SK-N-SH (cell line): ENCODE data around the gene GAB1. TPM values are rescaled to one million over a fixed set of nuclear protein-coding genes. Genes with fewer than 3 reads are reported as not detected.

Source experiments
- CTCF ChIA-PET: fragments of 300-600, 350-600 bp; formaldehyde crosslinking; extraction: SDS; loops from one replicate; lab custom pipeline; 2021; lab: Yijun Ruan, JAX
- POLR2A ChIA-PET: fragments of 350-600 bp; sonication (Branson Sonifier 250); formaldehyde crosslinking; extraction: SDS; loops from one replicate; lab custom pipeline; 2020; ENCODE audit warnings: antibody characterized with exemption, inconsistent platforms; lab: Yijun Ruan, JAX
- DNase-seq: peaks from one replicate; pipeline ENCODE4 v3.0.0; 2012
- H2AFZ ChIP-seq: fragments of 200-600 bp; sonication (generic); 2 replicates; pipeline ENCODE4 v1.8.1; 2016; ENCODE audit warnings: antibody characterized with exemption, mild to moderate bottlenecking, low read depth
- H3F3A ChIP-seq: fragments of 200-600 bp; sonication (generic); replicated peaks from 2 replicates; pipeline ENCODE3; 2016; ENCODE audit warnings: antibody characterized with exemption, mild to moderate bottlenecking; ENCODE audit not compliant: insufficient read depth
- H3K27ac ChIP-seq, 2 experiments: fragments of 200-500 bp in 1 of 2; fragments of 200-600 bp in 1 of 2; sonication (Bioruptor generic) in 1 of 2; sonication (generic), shearing (Covaris generic) in 1 of 2; 2 replicates each; pipeline versions ENCODE4 v1.5.1 to v1.6.1; 2014 to 2016; ENCODE audit warnings: low read depth in 2 of 2, inconsistent platforms in 1 of 2, low read length in 1 of 2, mild to moderate bottlenecking in 1 of 2, mixed read lengths in 1 of 2
- H3K27me3 ChIP-seq: fragments of 200-600 bp; sonication (generic), shearing (Covaris generic); 2 replicates; pipeline ENCODE4 v1.6.1; 2016; ENCODE audit warnings: mixed run types; ENCODE audit not compliant: insufficient read depth
- H3K36me3 ChIP-seq, 2 experiments: fragments of 200-500 bp in 1 of 2; fragments of 200-600 bp in 1 of 2; sonication (Bioruptor generic) in 1 of 2; sonication (generic) in 1 of 2; replicated peaks in 1 of 2; 2 replicates each; pipeline versions ENCODE3 to v1.5.1; 2014 to 2016; ENCODE audit warnings: low read length in 1 of 2, mild to moderate bottlenecking in 1 of 2; ENCODE audit not compliant: insufficient read depth in 2 of 2, control insufficient read depth in 1 of 2
- H3K4me1 ChIP-seq, 2 experiments: fragments of 200-500 bp in 1 of 2; fragments of 200-600 bp in 1 of 2; sonication (Bioruptor generic) in 1 of 2; sonication (generic), shearing (Covaris generic) in 1 of 2; 2 replicates each; pipeline versions ENCODE4 v1.5.1 to v1.6.1; 2014 to 2016; ENCODE audit warnings: low read depth in 1 of 2, low read length in 1 of 2, mixed run types in 1 of 2; ENCODE audit not compliant: insufficient read depth in 2 of 2, control insufficient read depth in 1 of 2
- H3K4me2 ChIP-seq: fragments of 200-600 bp; sonication (generic), shearing (Covaris generic); 2 replicates; pipeline ENCODE4 v1.6.1; 2017; ENCODE audit warnings: mixed run types
- H3K4me3 ChIP-seq, 2 experiments: fragments of 200-500 bp in 1 of 2; fragments of 200-600 bp in 1 of 2; sonication (Bioruptor generic) in 1 of 2; sonication (generic), shearing (Covaris generic) in 1 of 2; 2 replicates each; pipeline versions ENCODE4 v1.5.1 to v1.8.1; 2014 to 2016; ENCODE audit warnings: low read depth in 2 of 2, inconsistent platforms in 1 of 2, low read length in 1 of 2, mild to moderate bottlenecking in 1 of 2, mixed read lengths in 1 of 2, moderate library complexity in 1 of 2
- H3K79me2 ChIP-seq: fragments of 200-600 bp; sonication (generic); 2 replicates; pipeline ENCODE4 v1.8.1; 2017; ENCODE audit warnings: mild to moderate bottlenecking; ENCODE audit not compliant: insufficient read depth
- H3K9ac ChIP-seq: fragments of 200-600 bp; sonication (generic); 2 replicates; pipeline ENCODE4 v1.6.1; 2017; ENCODE audit warnings: mixed run types
- H3K9me2 ChIP-seq: fragments of 200-600 bp; sonication (generic); 2 replicates; pipeline ENCODE4 v1.6.1; 2017; ENCODE audit warnings: mixed run types
- H3K9me3 ChIP-seq: fragments of 200-600 bp; sonication (generic); 2 replicates; pipeline ENCODE4 v1.6.1; 2017; ENCODE audit warnings: mixed run types, mild to moderate bottlenecking, moderate library complexity
- H4K20me1 ChIP-seq: fragments of 200-600 bp; sonication (generic); 2 replicates; pipeline ENCODE4 v1.6.1; 2017; ENCODE audit warnings: mild to moderate bottlenecking, mixed run types; ENCODE audit not compliant: insufficient read depth
- ELF1 ChIP-seq: IDR thresholded peaks from 2 replicates; pipeline ENCODE4 v1.4.0; 2012
- FOXJ3 ChIP-seq: sonication (generic); formaldehyde crosslinking; IDR thresholded peaks from 2 replicates; pipeline ENCODE4 v1.5.1; 2020; ENCODE audit warnings: mild to moderate bottlenecking, missing genetic modification reagents
- JUND ChIP-seq: IDR thresholded peaks from 2 replicates; pipeline ENCODE4 v1.4.0; 2012
- MEF2A ChIP-seq: IDR thresholded peaks from 2 replicates; pipeline ENCODE4 v1.4.0; 2012; ENCODE audit warnings: low read depth, borderline replicate concordance
- POLR2AphosphoS5 ChIP-seq: IDR thresholded peaks from 2 replicates; pipeline ENCODE4 v1.6.1; 2012; ENCODE audit warnings: low read depth, low read length
- RAD21 ChIP-seq: IDR thresholded peaks from 2 replicates; pipeline ENCODE4 v1.6.1; 2012; ENCODE audit warnings: mild to moderate bottlenecking, low read length
- RCOR1 ChIP-seq: fragments of 150-350 bp; IDR thresholded peaks from 2 replicates; pipeline ENCODE4 v1.6.1; 2017; ENCODE audit warnings: antibody characterized with exemption, low read length
- RFX5 ChIP-seq: IDR thresholded peaks from 2 replicates; pipeline ENCODE4 v1.6.1; 2012; ENCODE audit warnings: mild to moderate bottlenecking, improper control_type of control experiment, low read length
- RXRA ChIP-seq: IDR thresholded peaks from 2 replicates; pipeline ENCODE4 v1.4.0; 2012; ENCODE audit warnings: low read depth, mild to moderate bottlenecking, borderline replicate concordance
- SIN3A ChIP-seq: IDR thresholded peaks from 2 replicates; pipeline ENCODE4 v1.6.1; 2012; ENCODE audit warnings: low read depth, mild to moderate bottlenecking, low read length, moderate library complexity, borderline replicate concordance
- TAF1 ChIP-seq: IDR thresholded peaks from 2 replicates; pipeline ENCODE4 v1.6.1; 2012; ENCODE audit warnings: low read depth, mild to moderate bottlenecking, low read length, moderate library complexity, borderline replicate concordance
- TCF12 ChIP-seq: IDR thresholded peaks from 2 replicates; pipeline ENCODE4 v1.4.0; 2012
- TEAD4 ChIP-seq: IDR thresholded peaks from 2 replicates; pipeline ENCODE4 v1.4.0; 2012; ENCODE audit warnings: mild to moderate bottlenecking, borderline replicate concordance; ENCODE audit not compliant: insufficient read depth
- WGBS: methylation state at CpG from one replicate; pipeline ENCODE4 v1.1.6; 2017; ENCODE audit warnings: low lambda C conversion rate; 5-methylcytosine and 5-hydroxymethylcytosine counted together
- polyA plus RNA-seq, 3 experiments: library from polyadenylated mRNA; depleted of rRNA; stranded (reverse); fragments of >200 nt; gene quantifications; 2 replicates each; pipeline ENCODE4 v1.2.3, GENCODE V29; 2012
- TF ChIP-seq, protein P1 (sequence below): IDR thresholded peaks from 2 replicates; pipeline ENCODE4 v1.4.0; 2012; ENCODE audit warnings: low read depth
- TF ChIP-seq, protein P2 (sequence below): fragments of 200-600 bp; sonication (generic); IDR thresholded peaks from 2 replicates; pipeline ENCODE4 v1.6.1; 2017; ENCODE audit warnings: antibody characterized with exemption, mild to moderate bottlenecking, moderate library complexity
- TF ChIP-seq, protein P3 (sequence below): IDR thresholded peaks from 2 replicates; pipeline ENCODE4 v1.4.0; 2012; ENCODE audit warnings: low read depth, borderline replicate concordance

Gene GAB1
- polyA plus RNA-seq, 1 of the 3 experiments (the other 2 are of a cell fraction): 3.7 TPM

DNA sequence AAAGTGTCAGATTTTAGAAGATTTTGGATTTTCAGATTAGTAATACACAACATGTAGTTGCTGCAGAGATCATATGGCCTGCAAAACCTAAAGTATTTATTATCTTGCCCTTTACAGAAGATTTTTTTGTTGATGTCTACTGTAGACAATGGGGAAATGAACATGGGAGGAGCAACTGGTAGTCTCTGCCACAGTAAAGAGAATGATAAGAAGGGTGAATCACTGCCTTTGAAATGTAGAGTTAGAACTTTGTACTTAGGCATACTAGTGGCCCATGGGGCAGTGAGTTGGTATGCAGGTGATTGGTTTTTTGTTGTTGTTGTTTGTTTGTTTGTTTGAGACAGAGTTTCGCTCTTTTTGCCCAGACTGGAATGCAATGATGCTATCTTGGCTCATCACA, 50.1 kb downstream of the GAB1 start:
- ChIA-PET POLR2A (no interaction called here), CTCF (no interaction called here)
- H2AFZ ChIP-seq: no peak overlapping the region
- no peak for DNase-seq
- H3K36me3 ChIP-seq: no peaks in the 10 kb centered on the region
- H3K4me2 ChIP-seq: no peak overlapping the region
- H3K9ac ChIP-seq: no peak overlapping the region
- H3K27ac ChIP-seq: no peak overlapping the region
- H3K9me3 ChIP-seq: no peaks in the 10 kb centered on the region
- no peaks in the 10 kb centered on the region for H4K20me1 ChIP-seq
- no peak overlapping the region for H3K4me3 ChIP-seq
- H3K79me2 ChIP-seq: peaks cover 57% of the 10 kb centered on the region
- WGBS: 100% methylated on average over 1 of the region's 1 CpG
- H3F3A ChIP-seq: peaks cover 12% of the 10 kb centered on the region
- no peaks in the 10 kb centered on the region for H3K9me2 ChIP-seq
- TF ChIP-seq FOXJ3 (CRISPR knock-in tag) (no peak), MEF2A (no peak), RCOR1 (no peak), SIN3A (no peak), RXRA (no peak), RFX5 (no peak), TCF12 (no peak), JUND (no peak), ELF1 (no peak), TEAD4 (no peak), RAD21 (no peak), POLR2AphosphoS5 (no peak), TAF1 (no peak)
- TF ChIP-seq, protein P1, sequence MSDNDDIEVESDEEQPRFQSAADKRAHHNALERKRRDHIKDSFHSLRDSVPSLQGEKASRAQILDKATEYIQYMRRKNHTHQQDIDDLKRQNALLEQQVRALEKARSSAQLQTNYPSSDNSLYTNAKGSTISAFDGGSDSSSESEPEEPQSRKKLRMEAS: no peak
- TF ChIP-seq, protein P2, sequence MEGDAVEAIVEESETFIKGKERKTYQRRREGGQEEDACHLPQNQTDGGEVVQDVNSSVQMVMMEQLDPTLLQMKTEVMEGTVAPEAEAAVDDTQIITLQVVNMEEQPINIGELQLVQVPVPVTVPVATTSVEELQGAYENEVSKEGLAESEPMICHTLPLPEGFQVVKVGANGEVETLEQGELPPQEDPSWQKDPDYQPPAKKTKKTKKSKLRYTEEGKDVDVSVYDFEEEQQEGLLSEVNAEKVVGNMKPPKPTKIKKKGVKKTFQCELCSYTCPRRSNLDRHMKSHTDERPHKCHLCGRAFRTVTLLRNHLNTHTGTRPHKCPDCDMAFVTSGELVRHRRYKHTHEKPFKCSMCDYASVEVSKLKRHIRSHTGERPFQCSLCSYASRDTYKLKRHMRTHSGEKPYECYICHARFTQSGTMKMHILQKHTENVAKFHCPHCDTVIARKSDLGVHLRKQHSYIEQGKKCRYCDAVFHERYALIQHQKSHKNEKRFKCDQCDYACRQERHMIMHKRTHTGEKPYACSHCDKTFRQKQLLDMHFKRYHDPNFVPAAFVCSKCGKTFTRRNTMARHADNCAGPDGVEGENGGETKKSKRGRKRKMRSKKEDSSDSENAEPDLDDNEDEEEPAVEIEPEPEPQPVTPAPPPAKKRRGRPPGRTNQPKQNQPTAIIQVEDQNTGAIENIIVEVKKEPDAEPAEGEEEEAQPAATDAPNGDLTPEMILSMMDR: no peak
- TF ChIP-seq, protein P3, sequence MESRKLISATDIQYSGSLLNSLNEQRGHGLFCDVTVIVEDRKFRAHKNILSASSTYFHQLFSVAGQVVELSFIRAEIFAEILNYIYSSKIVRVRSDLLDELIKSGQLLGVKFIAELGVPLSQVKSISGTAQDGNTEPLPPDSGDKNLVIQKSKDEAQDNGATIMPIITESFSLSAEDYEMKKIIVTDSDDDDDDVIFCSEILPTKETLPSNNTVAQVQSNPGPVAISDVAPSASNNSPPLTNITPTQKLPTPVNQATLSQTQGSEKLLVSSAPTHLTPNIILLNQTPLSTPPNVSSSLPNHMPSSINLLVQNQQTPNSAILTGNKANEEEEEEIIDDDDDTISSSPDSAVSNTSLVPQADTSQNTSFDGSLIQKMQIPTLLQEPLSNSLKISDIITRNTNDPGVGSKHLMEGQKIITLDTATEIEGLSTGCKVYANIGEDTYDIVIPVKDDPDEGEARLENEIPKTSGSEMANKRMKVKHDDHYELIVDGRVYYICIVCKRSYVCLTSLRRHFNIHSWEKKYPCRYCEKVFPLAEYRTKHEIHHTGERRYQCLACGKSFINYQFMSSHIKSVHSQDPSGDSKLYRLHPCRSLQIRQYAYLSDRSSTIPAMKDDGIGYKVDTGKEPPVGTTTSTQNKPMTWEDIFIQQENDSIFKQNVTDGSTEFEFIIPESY: no peak
- peaks cover 29 to 49% of the 10 kb centered on the region in 2 experiments for H3K4me1 ChIP-seq
- H3K27me3 ChIP-seq: no peaks in the 10 kb centered on the region
